GM21367 (cell line): Measurements from ENCODE around the gene TAF6.

Experiments
- ATAC-seq: cut with Tn5 transposase; IDR thresholded peaks from one replicate; pipeline ENCODE4 v1.9.1; 2021; ENCODE audit not compliant: unreplicated experiment

TAF6 gene

GRCh38 chr7:100124301-100125230, 5.4 kb upstream of the TAF6 start:
- no peak for ATAC-seq

GRCh38 chr7:100122568-100122967, 3.4 kb upstream of the TAF6 start:
- ATAC-seq: no peak

DNA sequence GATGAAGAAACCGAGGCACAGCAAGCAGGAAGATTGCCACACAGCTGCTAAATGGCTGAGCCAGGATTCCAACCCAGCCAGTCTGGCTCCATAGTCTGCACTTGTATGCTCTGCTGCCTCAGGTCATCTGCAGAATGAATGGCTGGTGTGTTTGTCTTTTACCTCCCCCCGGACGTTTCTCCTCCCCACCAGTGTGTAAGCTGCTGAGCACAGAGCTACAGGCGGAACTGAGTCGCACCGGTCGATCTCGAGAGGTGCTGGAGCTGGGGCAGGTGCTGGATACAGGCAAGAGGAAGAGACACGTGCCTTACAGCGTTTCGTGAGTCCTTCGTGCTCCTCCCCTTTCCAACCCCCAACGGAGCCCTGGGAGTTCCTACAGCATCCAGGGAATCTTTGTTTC, 2.9 kb upstream of the TAF6 start:
- no peak for ATAC-seq

DNA sequence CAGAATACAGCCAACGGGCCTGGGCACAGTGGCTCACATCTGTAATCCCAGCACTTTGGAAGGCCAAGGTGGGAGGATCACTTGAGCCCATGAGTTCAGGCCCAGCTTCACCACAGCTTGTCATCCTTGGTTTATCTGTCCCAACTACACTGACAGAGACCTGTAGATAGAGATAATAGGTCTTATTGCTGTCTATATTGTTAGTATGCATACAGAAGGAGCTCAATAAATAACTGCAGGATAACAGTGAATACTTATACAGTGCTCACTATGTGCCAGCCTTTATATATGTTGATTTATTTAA, 1.5 kb upstream of the TAF6 start:
- no peak for ATAC-seq

GRCh38 chr7:100119970-100120732, 993 bp upstream of the TAF6 start:
- peak; percentile 19 for ATAC-seq

- ATAC-seq: no peak
Observed at GRCh38 chr7:100118388-100119071, 628 bp downstream of the TAF6 start.

- ATAC-seq: no peak
Observed at GRCh38 chr7:100115026-100115425, 4.1 kb downstream of the TAF6 start.

DNA sequence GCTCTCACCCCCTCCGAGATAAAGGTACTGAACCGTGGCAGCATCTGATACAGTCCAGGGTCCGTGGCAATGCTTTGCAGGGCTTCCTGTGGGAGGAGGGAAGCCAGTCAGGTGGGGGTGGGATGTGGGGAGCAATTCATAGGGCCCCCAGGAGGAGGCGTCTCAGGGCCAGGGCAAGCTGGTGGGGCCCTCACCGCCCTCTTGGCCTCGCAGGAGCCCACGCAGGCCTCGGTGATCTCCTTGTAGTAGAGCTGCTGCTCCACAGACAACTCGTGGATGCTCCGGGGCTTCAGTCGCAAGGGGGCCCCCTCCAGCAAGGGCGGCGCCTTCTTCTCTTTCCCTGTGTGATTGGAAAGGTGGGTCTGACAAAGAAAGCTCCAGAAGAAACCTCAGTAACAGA, 7.2 kb downstream of the TAF6 start:
- ATAC-seq: no peak

- ATAC-seq: no peak
Observed at GRCh38 chr7:100111156-100111555, 8.0 kb downstream of the TAF6 start.

DNA sequence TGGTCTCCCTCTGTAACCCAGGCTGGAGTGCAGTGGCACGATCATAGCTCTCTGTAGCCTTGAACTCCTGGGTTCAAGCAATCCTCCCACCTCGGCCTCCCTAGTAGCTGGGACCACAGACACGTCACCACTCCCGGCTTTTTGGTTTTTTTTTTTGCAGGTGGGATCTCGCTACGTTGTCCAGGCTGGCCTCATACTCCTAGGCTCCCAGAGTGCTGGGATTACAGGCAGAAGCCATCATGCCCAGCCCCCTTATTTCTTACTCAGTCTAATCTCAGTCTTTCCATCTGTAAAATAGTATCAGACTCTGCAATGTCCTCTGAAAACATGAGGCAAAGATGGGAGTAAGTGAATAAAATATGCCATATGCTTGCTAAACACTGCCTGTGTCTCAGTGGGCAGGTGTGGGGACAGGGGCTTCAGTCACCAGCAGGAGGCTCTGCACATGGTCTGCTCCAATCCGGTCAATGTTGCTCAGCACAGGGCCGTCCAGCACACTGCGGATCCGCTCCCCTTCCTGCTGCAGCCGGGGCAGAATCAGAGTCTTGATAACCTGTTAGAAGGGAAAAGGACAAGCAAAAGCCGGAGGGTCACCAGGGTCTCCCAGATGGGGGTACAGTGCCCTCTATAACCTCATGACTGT, 9.5 kb downstream of the TAF6 start:
- ATAC-seq: no peak

- no peak for ATAC-seq
Observed at GRCh38 chr7:100107890-100108289, 11.3 kb downstream of the TAF6 start.

DNA sequence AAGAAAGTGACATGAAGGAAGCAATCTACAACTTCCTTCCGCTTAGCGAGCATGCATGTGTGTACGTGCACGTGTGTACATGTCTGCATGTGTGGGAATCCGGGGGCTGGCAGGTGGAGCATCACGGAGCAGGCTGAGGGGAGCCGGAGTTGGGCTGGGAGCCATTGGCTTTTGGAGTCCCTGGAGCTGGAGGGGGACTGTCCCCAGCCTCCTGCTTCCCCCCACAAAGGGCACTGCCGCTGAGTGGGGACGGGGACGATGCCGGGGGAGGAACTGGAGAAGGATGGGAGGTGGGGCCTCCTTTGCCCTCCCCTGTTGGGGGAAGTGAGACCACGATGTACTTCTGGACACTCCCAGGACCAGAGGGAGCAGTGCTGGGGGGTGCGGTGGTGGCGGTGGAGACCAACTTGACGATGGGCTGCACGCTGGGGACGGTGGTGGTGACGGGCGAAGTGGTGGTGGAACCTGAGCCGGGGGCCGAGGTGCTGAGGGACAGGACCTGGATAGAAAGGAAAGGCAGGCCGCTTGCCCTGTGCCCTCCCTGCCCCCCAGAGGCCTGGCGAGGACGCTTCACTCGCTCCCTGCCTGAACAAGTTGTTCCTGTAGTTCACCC, 11.9 kb downstream of the TAF6 start:
- ATAC-seq: no peak

- ATAC-seq: no peak
Observed at GRCh38 chr7:100106633-100107032, 12.5 kb downstream of the TAF6 start.

DNA sequence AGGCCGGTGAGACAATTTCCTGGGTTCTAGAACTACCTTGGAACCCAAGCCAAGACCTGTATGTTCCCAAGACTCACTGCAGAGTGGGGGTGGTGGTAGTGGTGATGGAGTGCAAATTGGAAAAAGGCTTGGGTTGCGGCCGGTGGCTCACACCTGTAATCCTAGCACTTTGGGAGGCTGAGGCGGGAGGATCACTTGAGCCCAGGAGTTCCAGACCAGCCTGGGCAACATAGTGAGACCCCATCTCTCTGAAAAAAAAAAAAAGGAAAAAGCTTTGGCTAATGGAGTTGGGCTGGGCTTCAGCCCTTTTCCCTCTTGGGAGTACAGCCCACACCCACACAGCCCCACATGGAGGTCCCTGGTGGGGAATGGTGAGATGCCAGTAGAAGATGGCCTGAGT, 13.6 kb downstream of the TAF6 start:
- ATAC-seq: no peak

DNA sequence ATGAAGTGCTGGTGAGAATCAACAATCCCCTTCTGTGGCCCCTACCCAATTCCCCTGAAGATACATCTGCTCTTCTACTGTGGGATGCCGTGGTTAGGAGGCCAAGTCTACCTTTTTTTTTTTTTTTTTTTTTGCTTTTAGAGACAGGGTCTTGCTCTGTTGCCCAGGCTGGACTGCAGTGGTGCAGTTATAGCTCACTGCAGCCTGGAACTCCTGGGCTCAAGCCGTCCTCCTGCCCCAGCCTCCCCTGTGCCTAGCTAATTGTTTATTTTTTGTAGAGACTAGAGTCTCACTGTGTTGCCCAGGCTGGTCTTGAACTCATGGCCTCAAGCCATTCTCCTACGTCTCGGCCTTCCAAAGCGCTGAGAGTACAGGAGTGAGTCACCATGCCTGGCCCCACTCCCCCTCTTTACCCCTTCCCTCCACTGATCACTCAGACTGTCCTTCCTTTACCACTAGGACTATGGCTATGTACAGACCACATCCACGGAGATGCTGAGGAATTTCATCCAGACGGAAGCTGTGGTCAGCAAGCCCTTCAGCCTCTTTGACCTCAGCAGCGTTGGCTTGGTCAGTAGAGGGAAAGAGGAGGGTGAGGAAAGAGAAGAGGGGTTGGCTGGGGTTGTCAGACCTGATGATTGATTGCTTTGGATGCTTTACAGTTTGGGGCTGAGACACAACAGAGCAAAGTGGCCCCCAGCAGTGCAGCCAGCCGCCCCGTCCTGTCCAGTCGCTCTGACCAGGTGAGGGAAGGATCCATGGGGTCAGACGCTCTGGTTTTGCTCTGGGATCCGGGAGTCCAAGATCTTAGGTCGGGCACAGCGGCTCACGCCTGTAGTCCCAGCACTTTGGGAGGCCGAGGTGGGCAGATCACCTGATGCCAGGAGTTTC, 16.0 kb downstream of the TAF6 start:
- no peak for ATAC-seq

DNA sequence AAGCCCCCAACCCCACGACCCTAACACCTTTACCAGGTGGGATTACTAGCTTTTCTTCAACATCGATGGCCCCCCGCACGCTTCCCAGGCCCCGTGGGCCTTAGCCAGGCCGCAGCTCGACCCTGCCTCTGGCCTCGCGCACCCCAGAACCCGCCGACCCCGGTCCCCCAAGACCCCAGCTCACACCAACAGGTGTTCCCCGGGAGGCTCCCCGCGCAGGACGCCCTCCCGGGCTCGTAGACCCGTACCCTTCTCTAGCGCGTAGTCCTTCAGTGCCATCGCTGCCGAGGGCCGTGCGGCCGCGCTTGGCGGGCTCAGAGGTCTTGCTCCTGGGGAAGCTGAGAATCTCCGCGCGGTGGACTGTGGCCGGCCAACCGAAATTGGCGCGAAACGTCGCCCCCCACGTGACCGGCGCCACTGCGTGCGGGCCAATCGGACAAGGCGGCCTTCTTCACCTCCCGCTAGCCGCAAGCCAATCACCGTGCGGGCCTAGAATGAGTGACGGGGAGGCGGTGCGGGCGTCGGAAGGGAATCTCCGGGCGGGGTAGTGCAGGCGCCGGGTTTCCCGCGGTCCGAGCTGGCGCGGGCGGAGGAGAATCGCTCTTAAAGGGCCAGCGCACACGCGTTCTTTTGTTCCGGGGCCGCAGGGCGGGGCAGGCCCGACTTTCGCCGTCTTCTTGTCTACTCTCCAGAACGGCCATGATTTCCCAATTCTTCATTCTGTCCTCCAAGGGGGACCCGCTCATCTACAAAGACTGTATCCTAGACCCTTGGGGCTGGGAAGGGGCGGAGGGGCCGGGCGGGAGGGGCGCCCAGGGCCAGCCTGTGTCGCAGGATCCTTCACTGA, 17.9 kb downstream of the TAF6 start, which contains the start of the genes AP4M1 and MCM7:
Gene AP4M1 (plus strand): TSS at position 628 of the 847 bp plus-strand sequence. CDS start 72 bp downstream, at position 700.
Gene MCM7 (minus strand): TSS at position 382 of the 847 bp plus-strand sequence. CDS start 103 bp downstream, at position 279.
- peak; percentile 64 for ATAC-seq

DNA sequence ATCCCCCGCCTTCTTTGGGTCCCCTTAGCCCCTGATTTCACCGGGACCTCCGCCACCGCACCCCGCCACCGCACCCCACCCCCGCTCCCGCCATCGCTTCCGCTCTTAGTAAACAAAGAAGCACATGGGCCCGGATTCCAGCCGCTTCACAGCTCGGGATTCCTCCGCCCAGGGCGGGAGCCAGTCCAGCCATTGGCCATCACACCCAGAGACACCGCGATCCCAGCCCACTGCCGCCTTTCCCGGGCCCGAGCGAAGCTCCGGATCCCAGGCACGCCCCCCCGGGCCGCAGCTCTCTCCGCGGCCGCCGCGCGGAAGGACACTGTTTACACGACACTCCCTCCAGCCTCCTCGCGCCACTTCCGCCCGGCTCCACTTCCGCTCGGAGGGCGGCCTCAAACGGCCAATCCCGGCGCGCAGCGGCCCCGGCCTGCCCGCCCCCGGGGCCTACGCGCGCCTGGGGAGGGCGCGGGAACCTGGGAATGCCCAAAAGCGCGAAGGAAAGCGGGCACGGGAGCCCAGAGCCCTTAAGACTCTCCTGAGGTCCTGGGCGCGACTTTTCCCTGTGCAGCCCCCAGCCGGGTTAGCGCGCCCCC, 18.6 kb downstream of the TAF6 start:
- peak; percentile 66 for ATAC-seq

DNA sequence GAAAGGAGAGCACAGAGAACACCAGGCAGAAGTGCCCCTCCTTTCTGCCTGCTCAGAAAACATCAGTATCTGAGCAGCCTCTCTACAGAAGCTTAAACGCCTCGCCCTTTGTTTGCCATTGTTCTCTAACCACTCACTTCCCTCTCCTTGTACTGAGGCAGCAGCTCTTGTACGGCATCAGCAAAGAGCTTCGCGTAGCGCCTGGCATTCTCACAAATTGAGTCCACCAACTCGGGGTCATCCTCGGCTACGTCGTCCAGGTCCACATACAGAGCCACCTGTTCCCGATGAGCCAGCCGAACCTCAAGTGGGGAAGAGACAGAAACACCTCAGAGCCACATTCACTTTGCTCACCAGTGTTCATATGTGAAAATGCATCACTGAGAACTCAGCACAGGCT, 19.7 kb downstream of the TAF6 start:
- no peak for ATAC-seq
